Measurements from ENCODE around the gene B3GAT2. TPM values are rescaled to one million over a fixed set of nuclear protein-coding genes. Genes with fewer than 3 reads are reported as not detected.

The B3GAT2 gene
- polyA plus RNA-seq, 2 of the 4 experiments (the other 2 are of a cell fraction) = 0.05 to 0.10 TPM

DNA sequence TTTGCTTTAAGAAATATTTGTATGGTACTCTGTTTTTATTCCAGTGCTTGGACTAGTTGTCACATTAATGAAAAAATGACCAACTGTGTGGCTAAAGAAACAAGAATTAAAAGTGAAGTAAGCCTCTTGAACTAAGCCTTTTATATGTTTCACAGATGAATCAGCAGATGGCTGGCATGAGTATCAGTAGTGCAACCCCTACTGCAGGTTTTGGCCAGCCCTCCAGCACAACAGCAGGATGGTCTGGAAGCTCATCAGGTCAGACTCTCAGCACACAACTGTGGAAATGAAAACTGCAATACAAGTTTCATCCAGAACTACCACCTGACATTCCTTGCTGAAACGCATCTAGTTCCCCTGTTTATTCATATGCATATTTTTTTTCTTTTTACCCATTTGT, 96.8 kb downstream of the B3GAT2 start:
- ChIA-PET CTCF (no interaction called here), POLR2A (no interaction called here)
- FAIRE-seq (no peak), ATAC-seq (no peak), DNase-seq (ENCODE audit: low read depth in 1 of 2, low spot score in 1 of 2) (no peak)
- Histone ChIP-seq H3K4me2 (no peak overlapping the region), H3K4me1 (no peaks in the 10 kb centered on the region), H3K27ac (no peak overlapping the region), H3K4me3 (no peak overlapping the region), H3K9me3 (no peaks in the 10 kb centered on the region)
- WGBS (ENCODE audit: missing lambda C conversion rate) = 94% methylated on average over 1 of the region's 1 CpG
- TF ChIP-seq, protein P1, sequence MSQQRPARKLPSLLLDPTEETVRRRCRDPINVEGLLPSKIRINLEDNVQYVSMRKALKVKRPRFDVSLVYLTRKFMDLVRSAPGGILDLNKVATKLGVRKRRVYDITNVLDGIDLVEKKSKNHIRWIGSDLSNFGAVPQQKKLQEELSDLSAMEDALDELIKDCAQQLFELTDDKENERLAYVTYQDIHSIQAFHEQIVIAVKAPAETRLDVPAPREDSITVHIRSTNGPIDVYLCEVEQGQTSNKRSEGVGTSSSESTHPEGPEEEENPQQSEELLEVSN (IDR thresholded peaks at IDR 0.05; ENCODE audit: borderline replicate concordance, low read depth) = no peak
- TF ChIP-seq NPAS2 (CRISPR knock-in tag; IDR thresholded peaks at IDR 0.05; ENCODE audit: borderline replicate concordance) = no peak
- no peak for TF ChIP-seq HDAC2 (IDR thresholded peaks at IDR 0.05)
- no peak for TF ChIP-seq EHF (CRISPR knock-in tag; IDR thresholded peaks at IDR 0.05)
- TF ChIP-seq, protein P2, sequence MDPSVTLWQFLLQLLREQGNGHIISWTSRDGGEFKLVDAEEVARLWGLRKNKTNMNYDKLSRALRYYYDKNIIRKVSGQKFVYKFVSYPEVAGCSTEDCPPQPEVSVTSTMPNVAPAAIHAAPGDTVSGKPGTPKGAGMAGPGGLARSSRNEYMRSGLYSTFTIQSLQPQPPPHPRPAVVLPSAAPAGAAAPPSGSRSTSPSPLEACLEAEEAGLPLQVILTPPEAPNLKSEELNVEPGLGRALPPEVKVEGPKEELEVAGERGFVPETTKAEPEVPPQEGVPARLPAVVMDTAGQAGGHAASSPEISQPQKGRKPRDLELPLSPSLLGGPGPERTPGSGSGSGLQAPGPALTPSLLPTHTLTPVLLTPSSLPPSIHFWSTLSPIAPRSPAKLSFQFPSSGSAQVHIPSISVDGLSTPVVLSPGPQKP (IDR thresholded peaks at IDR 0.05; ENCODE audit: low read depth, low read length) = no peak
- TF ChIP-seq NFE2L2 (conservative IDR thresholded peaks at IDR 0.05; ENCODE audit: low read length) = no peak
- no peak for TF ChIP-seq RAD21 (conservative IDR thresholded peaks at IDR 0.05 in 1 of 2, IDR thresholded peaks at IDR 0.05 in 1 of 2)

DNA sequence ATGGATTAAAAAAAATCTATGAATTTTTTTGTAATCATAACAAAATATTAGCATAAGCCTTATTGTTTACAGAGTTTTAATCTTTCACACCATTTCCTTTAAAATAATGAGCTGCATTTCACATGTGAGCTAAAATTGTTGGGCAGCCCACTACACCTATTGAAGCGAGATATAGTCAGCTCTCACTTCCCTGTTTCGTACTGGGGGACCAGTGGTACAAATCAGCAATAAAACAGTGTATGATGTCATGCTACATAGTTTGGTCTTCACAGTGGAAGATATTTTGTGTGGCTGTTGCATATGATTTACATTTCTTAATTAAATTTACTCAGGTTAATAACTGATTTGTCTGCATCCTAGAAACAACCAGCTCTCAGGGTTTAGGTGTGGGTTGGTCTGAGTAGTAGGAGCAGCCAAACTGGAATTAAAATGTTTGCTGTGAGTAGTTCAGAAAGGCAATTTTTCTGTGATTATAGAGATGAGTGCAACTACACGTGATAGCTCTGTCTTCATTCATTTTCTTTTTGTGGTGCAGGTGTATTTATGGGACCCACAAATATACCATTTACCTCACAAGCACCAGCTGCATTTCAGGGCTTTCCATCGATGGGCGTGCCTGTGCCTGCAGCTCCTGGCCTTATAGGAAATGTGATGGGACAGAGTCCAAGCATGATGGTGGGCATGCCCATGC, 99.3 kb downstream of the B3GAT2 start:
- Histone ChIP-seq H3K27ac (no peak overlapping the region), H3K4me1 (no peaks in the 10 kb centered on the region), H3K4me2 (no peak overlapping the region), H3K4me3 (no peak overlapping the region), H3K9me3 (no peaks in the 10 kb centered on the region)
- DNase-seq (ENCODE audit: low read depth in 1 of 2, low spot score in 1 of 2) (no peak), FAIRE-seq (no peak), ATAC-seq (no peak)
- TF ChIP-seq CBX2 (IDR thresholded peaks at IDR 0.05; ENCODE audit: borderline replicate concordance, low read depth) = no peak
- TF ChIP-seq HOXB5 (CRISPR knock-in tag; IDR thresholded peaks at IDR 0.05) = no peak
- TF ChIP-seq KDM1A (IDR thresholded peaks at IDR 0.05; ENCODE audit: low read depth) = no peak
- TF ChIP-seq, protein P3, sequence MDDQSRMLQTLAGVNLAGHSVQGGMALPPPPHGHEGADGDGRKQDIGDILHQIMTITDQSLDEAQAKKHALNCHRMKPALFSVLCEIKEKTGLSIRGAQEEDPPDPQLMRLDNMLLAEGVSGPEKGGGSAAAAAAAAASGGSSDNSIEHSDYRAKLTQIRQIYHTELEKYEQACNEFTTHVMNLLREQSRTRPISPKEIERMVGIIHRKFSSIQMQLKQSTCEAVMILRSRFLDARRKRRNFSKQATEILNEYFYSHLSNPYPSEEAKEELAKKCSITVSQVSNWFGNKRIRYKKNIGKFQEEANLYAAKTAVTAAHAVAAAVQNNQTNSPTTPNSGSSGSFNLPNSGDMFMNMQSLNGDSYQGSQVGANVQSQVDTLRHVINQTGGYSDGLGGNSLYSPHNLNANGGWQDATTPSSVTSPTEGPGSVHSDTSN (IDR thresholded peaks at IDR 0.05) = no peak
- TF ChIP-seq CHD2 (IDR thresholded peaks at IDR 0.05; ENCODE audit: low read length, partially characterized antibody) = no peak
- TF ChIP-seq EHMT2 (IDR thresholded peaks at IDR 0.05; ENCODE audit: low read depth) = no peak
- no peak for TF ChIP-seq JUNB (IDR thresholded peaks at IDR 0.05)
- TF ChIP-seq, protein P4, sequence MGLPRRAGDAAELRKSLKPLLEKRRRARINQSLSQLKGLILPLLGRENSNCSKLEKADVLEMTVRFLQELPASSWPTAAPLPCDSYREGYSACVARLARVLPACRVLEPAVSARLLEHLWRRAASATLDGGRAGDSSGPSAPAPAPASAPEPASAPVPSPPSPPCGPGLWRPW (IDR thresholded peaks at IDR 0.05) = no peak
- no peak for TF ChIP-seq MAZ (IDR thresholded peaks at IDR 0.05; ENCODE audit: borderline replicate concordance, low read depth, low read length)
- TF ChIP-seq, protein P5, sequence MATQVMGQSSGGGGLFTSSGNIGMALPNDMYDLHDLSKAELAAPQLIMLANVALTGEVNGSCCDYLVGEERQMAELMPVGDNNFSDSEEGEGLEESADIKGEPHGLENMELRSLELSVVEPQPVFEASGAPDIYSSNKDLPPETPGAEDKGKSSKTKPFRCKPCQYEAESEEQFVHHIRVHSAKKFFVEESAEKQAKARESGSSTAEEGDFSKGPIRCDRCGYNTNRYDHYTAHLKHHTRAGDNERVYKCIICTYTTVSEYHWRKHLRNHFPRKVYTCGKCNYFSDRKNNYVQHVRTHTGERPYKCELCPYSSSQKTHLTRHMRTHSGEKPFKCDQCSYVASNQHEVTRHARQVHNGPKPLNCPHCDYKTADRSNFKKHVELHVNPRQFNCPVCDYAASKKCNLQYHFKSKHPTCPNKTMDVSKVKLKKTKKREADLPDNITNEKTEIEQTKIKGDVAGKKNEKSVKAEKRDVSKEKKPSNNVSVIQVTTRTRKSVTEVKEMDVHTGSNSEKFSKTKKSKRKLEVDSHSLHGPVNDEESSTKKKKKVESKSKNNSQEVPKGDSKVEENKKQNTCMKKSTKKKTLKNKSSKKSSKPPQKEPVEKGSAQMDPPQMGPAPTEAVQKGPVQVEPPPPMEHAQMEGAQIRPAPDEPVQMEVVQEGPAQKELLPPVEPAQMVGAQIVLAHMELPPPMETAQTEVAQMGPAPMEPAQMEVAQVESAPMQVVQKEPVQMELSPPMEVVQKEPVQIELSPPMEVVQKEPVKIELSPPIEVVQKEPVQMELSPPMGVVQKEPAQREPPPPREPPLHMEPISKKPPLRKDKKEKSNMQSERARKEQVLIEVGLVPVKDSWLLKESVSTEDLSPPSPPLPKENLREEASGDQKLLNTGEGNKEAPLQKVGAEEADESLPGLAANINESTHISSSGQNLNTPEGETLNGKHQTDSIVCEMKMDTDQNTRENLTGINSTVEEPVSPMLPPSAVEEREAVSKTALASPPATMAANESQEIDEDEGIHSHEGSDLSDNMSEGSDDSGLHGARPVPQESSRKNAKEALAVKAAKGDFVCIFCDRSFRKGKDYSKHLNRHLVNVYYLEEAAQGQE (IDR thresholded peaks at IDR 0.05) = no peak
- no peak for TF ChIP-seq JUN (IDR thresholded peaks at IDR 0.05)
- no peak for TF ChIP-seq HOXB13 (CRISPR knock-in tag; IDR thresholded peaks at IDR 0.05; ENCODE audit: low read depth)
- TF ChIP-seq RAD21 (conservative IDR thresholded peaks at IDR 0.05 in 1 of 2, IDR thresholded peaks at IDR 0.05 in 1 of 2) = no peak
- TF ChIP-seq MYC (IDR thresholded peaks at IDR 0.05; ENCODE audit: borderline replicate concordance, low read length) = no peak
- no peak for TF ChIP-seq NR3C1 (IDR thresholded peaks at IDR 0.05)
- TF ChIP-seq EP300 (IDR thresholded peaks at IDR 0.05) = no peak
- no peak for TF ChIP-seq HEYL (CRISPR knock-in tag; IDR thresholded peaks at IDR 0.05)
- no peak for TF ChIP-seq ZNF302 (CRISPR knock-in tag; IDR thresholded peaks at IDR 0.05)
- no peak for TF ChIP-seq TFCP2L1 (CRISPR knock-in tag; IDR thresholded peaks at IDR 0.05)
- ChIA-PET POLR2A (no interaction called here), CTCF (interaction anchor here (0.6 to 0.9 kb wide), 2 partner anchors 26 to 440 kb away, joined by 3 to 5 read pairs; no protein-coding TSS in a partner anchor)
- 88% methylated on average over 5 of the region's 5 CpGs for WGBS (ENCODE audit: missing lambda C conversion rate)
